ENCODE results near the gene NDUFS1.
"Not testable (repeated sequence)": the region's sequence is repeated elsewhere in the genome, so short reads cannot be mapped to it uniquely, and the experiment has no call there.

NDUFS1 gene

DNA sequence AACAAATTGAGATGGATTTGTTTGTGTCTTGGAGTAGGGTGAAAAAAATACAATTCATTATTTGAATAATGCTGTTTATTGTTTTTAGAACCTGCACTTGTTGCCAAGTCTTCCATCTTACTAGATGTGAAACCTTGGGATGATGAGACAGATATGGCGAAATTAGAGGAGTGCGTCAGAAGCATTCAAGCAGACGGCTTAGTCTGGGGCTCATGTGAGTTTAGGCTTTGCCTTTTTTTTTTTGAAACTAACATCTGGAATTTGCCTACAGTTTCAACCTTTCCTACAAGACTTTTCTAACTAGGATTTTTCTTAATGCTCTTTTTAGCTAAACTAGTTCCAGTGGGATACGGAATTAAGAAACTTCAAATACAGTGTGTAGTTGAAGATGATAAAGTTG, 3.2 kb upstream of the NDUFS1 start:
- not testable (repeated sequence) for DNase-seq (ENCODE audit: low read depth)

DNA sequence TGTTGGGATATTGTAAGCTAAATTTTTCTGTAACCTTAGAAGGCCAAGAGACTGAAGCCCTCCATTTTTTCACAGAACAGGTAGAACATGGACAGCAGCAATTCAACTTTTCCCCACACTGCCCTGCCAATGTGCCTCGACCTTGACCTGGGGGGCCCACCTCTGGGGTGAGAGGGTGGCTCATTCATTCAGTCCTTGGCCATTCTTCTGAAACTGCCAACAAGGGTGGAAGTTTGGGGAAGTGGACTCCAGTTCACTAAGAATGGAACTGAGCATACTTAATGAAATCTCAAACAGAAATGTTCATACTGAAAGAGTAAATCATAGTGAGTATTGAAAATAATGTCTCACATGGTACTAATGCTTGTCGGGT, 1.5 kb upstream of the NDUFS1 start:
- no peak for DNase-seq (ENCODE audit: low read depth)

DNA sequence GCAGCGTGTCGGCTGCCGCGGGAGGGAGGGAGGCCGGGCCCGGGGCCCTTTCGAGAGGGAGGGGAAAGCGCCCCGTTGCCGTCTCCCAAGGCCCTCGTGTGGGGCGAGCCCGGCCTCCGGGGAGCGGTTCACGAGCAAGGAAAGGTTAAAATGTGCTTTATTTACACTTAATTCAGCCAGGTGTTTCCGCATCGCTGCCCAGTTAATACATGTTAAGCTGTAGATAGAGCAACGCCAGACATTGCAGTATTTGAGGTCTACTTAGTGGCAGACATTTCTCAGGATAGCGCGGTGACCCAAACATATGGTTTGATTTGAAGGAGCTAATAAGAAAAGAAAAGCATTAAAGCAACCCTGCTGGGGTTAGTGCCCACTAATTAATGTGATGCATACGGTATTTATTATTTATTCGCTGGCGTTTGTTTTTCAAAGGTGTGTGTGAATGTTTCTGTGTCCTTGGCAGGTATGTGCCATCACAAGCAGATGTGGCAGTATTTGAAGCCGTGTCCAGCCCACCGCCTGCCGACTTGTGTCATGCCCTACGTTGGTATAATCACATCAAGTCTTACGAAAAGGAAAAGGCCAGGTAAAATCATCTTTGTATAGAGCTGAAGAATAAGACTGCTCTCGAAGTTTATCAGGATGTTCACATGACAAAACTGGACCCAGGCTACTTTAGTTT, 1.0 kb upstream of the NDUFS1 start:
- no peak for DNase-seq (ENCODE audit: low read depth)

GRCh38 chr2:206158563-206159345, 490 bp downstream of the NDUFS1 start:
- no peak for DNase-seq (ENCODE audit: low read depth)

DNA sequence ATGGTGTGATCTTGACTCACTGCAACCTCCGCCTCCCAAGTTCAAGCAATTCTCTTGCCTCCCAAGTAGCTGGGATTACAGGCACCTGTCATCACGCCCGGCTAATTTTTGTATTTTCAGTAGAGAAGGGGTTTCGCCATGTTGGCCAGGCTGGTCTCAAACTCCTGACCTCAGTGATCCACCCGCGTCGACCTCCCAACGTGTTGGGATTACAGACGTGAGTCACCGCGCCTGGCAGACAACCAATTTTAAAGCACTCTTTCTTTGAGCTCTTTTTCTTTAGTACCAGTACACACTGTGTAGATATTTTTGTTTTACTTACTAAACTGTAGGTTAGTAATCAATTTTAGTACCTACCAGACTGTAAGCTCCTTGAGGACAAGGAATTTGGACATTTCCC, 2.2 kb downstream of the NDUFS1 start:
- DNase-seq (ENCODE audit: low read depth): not testable (repeated sequence)

GRCh38 chr2:206154197-206154596, 5.0 kb downstream of the NDUFS1 start:
- no peak for DNase-seq (ENCODE audit: low read depth)

- no peak for DNase-seq (ENCODE audit: low read depth)
These were observed 8.6 kb downstream of the NDUFS1 start for GRCh38 chr2:206150631-206151030.

DNA sequence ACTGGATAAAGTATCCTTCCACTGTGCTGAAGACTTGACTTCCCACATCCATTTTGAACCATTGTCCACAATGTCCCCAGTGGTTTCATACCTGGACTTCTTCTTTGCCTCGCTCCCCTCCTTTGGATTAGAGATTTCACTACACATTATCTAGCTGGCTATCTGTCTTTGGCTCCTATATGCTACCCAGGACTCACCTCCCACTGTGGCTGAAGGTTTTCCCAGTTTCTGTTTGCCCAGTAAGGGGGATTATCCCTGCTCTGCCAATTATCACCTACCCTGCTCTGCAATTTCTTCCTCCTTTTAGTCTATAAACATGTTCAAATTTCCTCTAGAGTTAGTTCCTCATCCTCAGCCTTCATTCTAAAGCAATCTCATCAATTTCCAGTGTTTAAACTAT, 9.1 kb downstream of the NDUFS1 start:
- DNase-seq (ENCODE audit: low read depth): no peak

GRCh38 chr2:206149330-206149729, 9.9 kb downstream of the NDUFS1 start:
- no peak for DNase-seq (ENCODE audit: low read depth)

GRCh38 chr2:206145665-206146064, 13.6 kb downstream of the NDUFS1 start:
- no peak for DNase-seq (ENCODE audit: low read depth)

DNA sequence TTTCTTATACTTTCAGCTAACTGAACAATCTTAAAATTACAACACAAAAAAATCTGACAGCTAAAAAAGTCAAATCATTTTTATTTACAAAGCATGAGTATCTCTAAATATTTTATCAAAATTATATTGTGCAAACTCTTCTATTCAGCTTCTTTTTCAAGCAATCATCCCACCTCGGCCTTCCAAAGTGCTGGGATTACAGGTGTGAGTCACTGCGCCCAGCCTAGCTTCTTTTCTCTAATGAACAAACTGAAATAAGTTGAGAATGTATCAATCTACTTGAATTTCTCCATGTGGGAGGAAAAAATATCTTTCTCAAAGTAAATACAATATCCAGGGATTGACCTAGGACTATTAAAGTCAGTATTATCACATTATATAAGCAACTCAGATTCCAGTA, 14.9 kb downstream of the NDUFS1 start:
- no peak for DNase-seq (ENCODE audit: low read depth)

DNA sequence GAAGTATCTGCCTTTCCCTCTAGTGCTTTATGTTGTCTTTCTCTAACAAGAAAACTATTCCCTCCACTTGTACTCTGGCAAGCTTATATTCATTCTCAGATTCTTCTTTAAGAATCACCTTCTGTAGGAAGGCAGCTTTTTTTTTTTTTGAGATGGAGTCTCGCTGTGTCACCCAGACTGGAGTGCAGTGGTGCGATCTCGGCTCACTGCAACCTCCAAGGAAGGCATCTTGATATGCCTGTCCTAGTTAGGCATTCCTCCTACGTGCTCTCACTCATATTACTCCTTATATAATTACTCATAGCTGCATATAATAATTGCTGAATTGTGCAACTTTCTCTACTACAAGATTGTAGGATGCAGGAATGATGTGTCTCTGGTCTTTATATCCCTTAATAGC, 15.8 kb downstream of the NDUFS1 start:
- DNase-seq (ENCODE audit: low read depth): no peak

- no peak for DNase-seq (ENCODE audit: low read depth)
These were observed 31.6 kb downstream of the NDUFS1 start for GRCh38 chr2:206127656-206128055.

- DNase-seq (ENCODE audit: low read depth): no peak
These were observed 33.3 kb downstream of the NDUFS1 start for GRCh38 chr2:206125901-206126300.

- DNase-seq (ENCODE audit: low read depth): not testable (repeated sequence)
These were observed 36.7 kb downstream of the NDUFS1 start for GRCh38 chr2:206122569-206122968.

DNA sequence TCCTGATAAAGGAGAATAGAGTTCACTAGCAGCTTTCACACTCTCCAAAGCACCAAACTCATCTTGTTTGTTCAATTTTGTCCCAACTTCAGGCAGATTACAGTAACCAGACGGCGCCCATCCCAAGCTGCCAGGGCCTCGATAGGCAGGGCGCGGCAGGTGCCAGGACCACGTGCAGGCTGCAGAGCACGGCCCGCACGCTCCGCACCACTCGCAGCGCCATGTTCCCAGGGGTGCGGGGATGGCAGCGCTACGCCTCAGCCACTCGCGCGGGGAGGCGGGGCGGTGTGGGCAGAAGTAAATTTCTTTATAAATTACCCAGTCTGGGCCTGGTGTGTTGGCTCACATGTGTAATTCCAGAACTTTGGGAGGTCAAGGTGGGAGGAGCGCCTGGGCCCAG, 43.0 kb downstream of the NDUFS1 start:
- no peak for DNase-seq (ENCODE audit: low read depth)

DNA sequence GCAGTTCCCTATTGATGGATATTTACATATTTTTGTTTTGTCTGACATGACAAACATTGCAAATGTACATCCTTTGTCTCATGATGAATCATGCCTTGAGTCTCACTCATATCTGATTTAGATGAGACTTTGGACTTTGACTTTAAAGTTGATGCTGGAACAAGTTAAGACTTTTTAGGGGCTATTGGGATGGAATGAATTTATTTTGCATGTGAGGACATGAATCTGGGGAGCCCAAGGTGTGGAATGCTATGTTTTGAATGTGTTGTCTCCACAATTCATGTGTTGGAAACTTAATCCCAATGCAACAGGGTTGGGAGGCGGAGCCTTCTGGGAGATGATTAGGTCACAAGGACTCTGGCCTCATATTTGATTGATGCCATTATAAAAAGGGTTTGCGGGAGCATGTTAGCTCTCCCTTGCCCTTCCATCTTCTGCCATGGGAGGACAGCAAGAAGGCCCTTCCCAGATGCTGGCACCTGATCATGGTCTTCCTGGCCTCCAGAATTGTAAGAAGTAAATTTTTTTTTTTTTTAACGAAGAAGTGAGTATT, 44.1 kb downstream of the NDUFS1 start:
- DNase-seq (ENCODE audit: low read depth): no peak

- no peak for DNase-seq (ENCODE audit: low read depth)
These were observed 46.2 kb downstream of the NDUFS1 start for GRCh38 chr2:206112846-206113547.

DNA sequence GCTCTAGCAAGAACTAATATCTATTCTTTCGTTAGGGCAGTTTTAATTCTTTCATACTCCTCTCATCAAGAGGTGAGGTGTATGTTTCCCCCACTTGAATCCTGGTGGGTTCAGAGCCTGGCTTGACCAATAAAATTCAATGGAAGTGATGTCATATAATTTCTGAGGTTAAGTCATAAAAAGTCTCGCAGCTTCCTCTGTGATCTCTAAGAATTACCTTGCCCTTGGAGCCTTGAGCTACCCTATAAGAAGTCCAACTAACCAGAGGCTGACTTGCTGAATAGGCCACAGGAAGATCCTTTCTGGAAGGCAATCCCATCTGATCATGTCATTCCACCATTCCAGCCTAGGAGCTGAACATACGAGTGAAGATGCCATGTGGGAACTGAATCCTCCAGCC, 47.1 kb downstream of the NDUFS1 start:
- no peak for DNase-seq (ENCODE audit: low read depth)

- no peak for DNase-seq (ENCODE audit: low read depth)
These were observed 50.5 kb downstream of the NDUFS1 start for GRCh38 chr2:206108713-206109112.

GRCh38 chr2:206105541-206105940, 53.7 kb downstream of the NDUFS1 start:
- DNase-seq (ENCODE audit: low read depth): no peak

GRCh38 chr2:206105038-206105437, 54.2 kb downstream of the NDUFS1 start:
- DNase-seq (ENCODE audit: low read depth): no peak

- not testable (repeated sequence) for DNase-seq (ENCODE audit: low read depth)
These were observed 60.4 kb downstream of the NDUFS1 start for GRCh38 chr2:206098872-206099271.
